Naive thymus-derived CD4-positive, alpha-beta T cell (primary cell): ENCODE results near the gene BCKDHB. TPM values are rescaled to one million over a fixed set of nuclear protein-coding genes. Genes with fewer than 3 reads are reported as not detected.
A peak's percentile ranks its signal among the peaks of the same experiment; 100 is the strongest.

Source experiments
- ATAC-seq: fragments of 150-1000 bp; cut with Tn5 transposase; 2 replicates; pipeline ENCODE4 v1.10.0; 2021; ENCODE audit warnings: mild to moderate bottlenecking, moderate library complexity
- CTCF ChIA-PET: fragments of 350-600 bp; sonication (Branson Sonifier 250); formaldehyde crosslinking; loops from one replicate; lab custom pipeline; 2021; ENCODE audit warnings: antibody characterized with exemption; lab: Charles Lee
- POLR2A ChIA-PET: fragments of 350-600 bp; sonication (Branson Sonifier 250); formaldehyde crosslinking; loops from one replicate; lab custom pipeline; 2021; ENCODE audit warnings: antibody characterized with exemption, inconsistent platforms; lab: Charles Lee
- DNase-seq, 9 donors: peaks; one replicate each; pipeline versions ENCODE4 v3.0.0 to v3.0.0-alpha.2; 2020 to 2022; ENCODE audit warnings: mixed read lengths in 1 of 9
- H3K27ac ChIP-seq: one replicate; pipeline ENCODE4 v1.7.0; 2013; ENCODE audit warnings: mild to moderate bottlenecking, low read depth, low read length, moderate library complexity
- H3K27me3 ChIP-seq, 2 donors: one replicate each; pipeline ENCODE4 v1.7.0; 2013; ENCODE audit warnings: low read length in 2 of 2, mild to moderate bottlenecking in 2 of 2, moderate library complexity in 2 of 2; ENCODE audit not compliant: control insufficient read depth in 2 of 2, insufficient read depth in 2 of 2
- H3K36me3 ChIP-seq, 3 experiments: 1 replicate in 2 of 3; 2 replicates in 1 of 3; pipeline ENCODE4 v1.7.0; 2013; ENCODE audit warnings: low read length in 3 of 3, mild to moderate bottlenecking in 3 of 3, moderate library complexity in 1 of 3; ENCODE audit not compliant: insufficient read depth in 3 of 3, control insufficient read depth in 2 of 3
- H3K4me1 ChIP-seq, 2 donors: one replicate each; pipeline ENCODE4 v1.7.0; 2013; ENCODE audit warnings: low read length in 2 of 2, mild to moderate bottlenecking in 2 of 2, moderate library complexity in 1 of 2; ENCODE audit not compliant: control insufficient read depth in 2 of 2, insufficient read depth in 2 of 2
- H3K4me3 ChIP-seq: 2 replicates; pipeline ENCODE4 v1.7.0; 2013; ENCODE audit warnings: mild to moderate bottlenecking, low read length
- H3K9me3 ChIP-seq, 3 experiments: 1 replicate in 2 of 3; 2 replicates in 1 of 3; pipeline ENCODE4 v1.7.0; 2013; ENCODE audit warnings: low read length in 3 of 3; ENCODE audit not compliant: control insufficient read depth in 2 of 3
- H3K27ac Mint-ChIP-seq, 9 donors: one replicate each; pipeline ENCODE4 v1.8.0; 2020 to 2022; ENCODE audit warnings: mixed read lengths in 9 of 9, mild to moderate bottlenecking in 8 of 9, moderate library complexity in 5 of 9, inconsistent platforms in 2 of 9
- H3K27me3 Mint-ChIP-seq, 5 donors: one replicate each; pipeline ENCODE4 v1.8.0; 2021 to 2022; ENCODE audit warnings: mixed read lengths in 5 of 5, mild to moderate bottlenecking in 1 of 5
- H3K36me3 Mint-ChIP-seq, 5 donors: one replicate each; pipeline ENCODE4 v1.8.0; 2020 to 2022; ENCODE audit warnings: mixed read lengths in 5 of 5, mild to moderate bottlenecking in 3 of 5, inconsistent platforms in 1 of 5
- H3K4me1 Mint-ChIP-seq, 7 donors: one replicate each; pipeline ENCODE4 v1.8.0; 2020 to 2022; ENCODE audit warnings: mixed read lengths in 7 of 7, mild to moderate bottlenecking in 3 of 7, inconsistent platforms in 1 of 7
- H3K4me3 Mint-ChIP-seq, 10 donors: one replicate each; pipeline ENCODE4 v1.8.0; 2020 to 2022; ENCODE audit warnings: mild to moderate bottlenecking in 10 of 10, mixed read lengths in 10 of 10, moderate library complexity in 6 of 10, inconsistent platforms in 2 of 10
- H3K9me3 Mint-ChIP-seq, 11 donors: one replicate each; pipeline ENCODE4 v1.8.0; 2020 to 2022; ENCODE audit warnings: mixed read lengths in 11 of 11, mild to moderate bottlenecking in 4 of 11, inconsistent platforms in 1 of 11, moderate library complexity in 1 of 11
- intact Hi-C, 2 donors: fragments of 100-400 bp; cut with micrococcal nuclease; formaldehyde crosslinking; loops; one replicate each; pipeline ENCODE4 v1.15.1; 2023
- polyA plus RNA-seq, 2 donors: library from polyadenylated mRNA; unstranded; fragments of 300-500 nt; fragmentation: Illumina TruSeq; gene quantifications; one replicate each; pipeline ENCODE4 v1.2.3, GENCODE V29; 2021
- total RNA-seq, 6 experiments: library from RNA in 5 of 6; stranded (reverse) in 5 of 6; gene quantifications; 1 replicate in 5 of 6; 2 replicates in 1 of 6; pipeline ENCODE4 v1.2.3 and lab custom pipeline; 2021 to 2026

BCKDHB gene
- total and polyA plus RNA-seq, 7 experiments from 2014 or later: 13.8 to 24.3 (median 18.6) TPM

DNA sequence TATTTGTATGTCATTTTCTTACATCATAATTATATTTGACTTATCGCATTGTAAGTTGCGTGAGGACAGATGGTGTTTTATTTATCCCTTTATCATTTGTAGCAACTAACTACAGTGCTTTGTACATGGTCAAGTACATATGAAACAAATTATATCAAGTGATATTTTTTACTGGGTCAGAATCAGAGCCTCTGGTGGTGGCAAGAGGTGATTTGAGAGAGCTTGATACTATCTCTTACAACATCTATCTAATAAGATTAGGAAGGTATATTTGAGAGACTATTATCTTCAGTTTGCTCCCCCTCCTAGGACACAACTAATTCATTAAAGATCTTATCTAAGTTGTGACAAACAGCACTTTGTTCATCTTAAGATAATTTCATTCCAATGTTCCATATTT, 47.7 kb downstream of the BCKDHB start:
- Mint-ChIP-seq H3K4me1 (peaks cover 0 to 6% (median 0%) of the 10 kb centered on the region in 7 donors), H3K9me3 (peaks cover 0 to 4% (median 0%) of the 10 kb centered on the region in 11 donors), H3K27me3 (no peaks in the 10 kb centered on the region), H3K4me3 (no peak overlapping the region), H3K27ac (no peak overlapping the region), H3K36me3 (peaks cover under 1 to 13% (median 8%) of the 10 kb centered on the region in 5 donors)
- Histone ChIP-seq H3K36me3 (no peaks in the 10 kb centered on the region), H3K4me1 (no peaks in the 10 kb centered on the region), H3K9me3 (no peaks in the 10 kb centered on the region), H3K27me3 (no peaks in the 10 kb centered on the region), H3K27ac (no peak overlapping the region), H3K4me3 (no peak overlapping the region)
- DNase-seq: no peak
- ATAC-seq: no peak
- ChIA-PET POLR2A (no interaction called here), CTCF (interaction anchor here (0.6 kb wide), 1 partner anchor 22 kb away, joined by 3 read pairs; no protein-coding TSS in a partner anchor)
- intact Hi-C loops: no loop called here

DNA sequence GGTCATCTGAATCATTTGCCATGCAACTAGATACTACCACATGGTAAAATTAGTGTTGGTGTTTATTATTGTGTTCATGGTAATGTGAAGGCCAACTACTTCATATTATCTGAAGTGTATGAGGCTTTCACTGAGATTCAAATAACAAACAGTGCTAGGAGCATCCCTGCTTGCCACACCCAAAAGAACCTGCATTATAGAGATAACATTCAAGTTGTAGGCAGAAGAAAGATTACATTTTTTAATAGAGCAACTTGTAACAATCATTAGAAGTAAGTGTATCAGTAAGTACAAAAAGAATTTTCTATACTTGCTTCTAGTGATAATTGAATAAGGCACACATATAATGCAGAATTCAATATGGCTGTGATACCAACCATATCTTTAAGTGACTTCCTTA, 49.8 kb downstream of the BCKDHB start:
- no peak overlapping the region for H3K4me3 Mint-ChIP-seq
- no peak overlapping the region for H3K27ac Mint-ChIP-seq
- Histone ChIP-seq H3K4me1 (no peaks in the 10 kb centered on the region), H3K36me3 (no peaks in the 10 kb centered on the region), H3K27ac (no peak overlapping the region), H3K27me3 (no peaks in the 10 kb centered on the region), H3K9me3 (no peaks in the 10 kb centered on the region), H3K4me3 (no peak overlapping the region)
- peaks cover 0 to 8% (median 0%) of the 10 kb centered on the region in 5 donors for H3K36me3 Mint-ChIP-seq
- intact Hi-C loops: no loop called here
- no peaks in the 10 kb centered on the region for H3K27me3 Mint-ChIP-seq
- ChIA-PET POLR2A (interaction anchor here (0.6 kb wide), 1 partner anchor 222 kb away, joined by 3 read pairs; no protein-coding TSS in a partner anchor), CTCF (no interaction called here)
- H3K4me1 Mint-ChIP-seq: peaks cover 0 to 5% (median 0%) of the 10 kb centered on the region in 7 donors
- ATAC-seq (no peak), DNase-seq (no peak)
- no peaks in the 10 kb centered on the region for H3K9me3 Mint-ChIP-seq

DNA sequence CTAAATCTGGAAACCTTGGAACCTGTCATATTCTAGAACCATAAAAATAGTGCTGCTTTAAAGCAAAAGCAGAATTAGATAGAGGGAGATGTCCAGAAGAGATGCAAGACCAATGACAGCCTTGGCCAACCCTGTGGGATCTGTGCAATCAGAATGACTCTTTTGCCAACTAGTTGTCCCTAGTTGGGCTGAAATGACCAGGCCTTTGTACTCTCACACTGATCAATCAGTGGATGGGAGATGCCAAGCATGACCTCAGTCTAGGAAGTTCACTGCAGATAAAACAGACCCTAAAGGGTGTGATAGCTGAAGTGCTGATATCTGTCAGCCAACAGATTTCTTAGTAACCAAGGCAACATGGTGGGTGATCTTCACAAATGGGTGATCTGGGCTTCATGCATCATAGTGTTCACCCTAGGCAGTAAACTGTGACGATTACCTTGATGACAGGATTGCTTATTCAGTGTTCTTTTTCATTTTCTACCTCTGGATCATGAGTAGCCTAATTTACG, 52.1 kb downstream of the BCKDHB start:
- Mint-ChIP-seq H3K27me3 (no peaks in the 10 kb centered on the region), H3K4me3 (no peak overlapping the region), H3K36me3 (peaks cover 0 to 6% (median 0%) of the 10 kb centered on the region in 5 donors), H3K9me3 (no peaks in the 10 kb centered on the region), H3K4me1 (peaks cover 0 to 5% (median 0%) of the 10 kb centered on the region in 7 donors), H3K27ac (no peak overlapping the region)
- intact Hi-C loops: no loop called here
- ATAC-seq (no peak), DNase-seq (no peak)
- Histone ChIP-seq H3K27me3 (no peaks in the 10 kb centered on the region), H3K4me3 (no peak overlapping the region), H3K9me3 (no peaks in the 10 kb centered on the region), H3K36me3 (no peaks in the 10 kb centered on the region), H3K27ac (no peak overlapping the region), H3K4me1 (peaks cover 0 to 4% of the 10 kb centered on the region in 2 donors)
- ChIA-PET CTCF (no interaction called here), POLR2A (no interaction called here)

DNA sequence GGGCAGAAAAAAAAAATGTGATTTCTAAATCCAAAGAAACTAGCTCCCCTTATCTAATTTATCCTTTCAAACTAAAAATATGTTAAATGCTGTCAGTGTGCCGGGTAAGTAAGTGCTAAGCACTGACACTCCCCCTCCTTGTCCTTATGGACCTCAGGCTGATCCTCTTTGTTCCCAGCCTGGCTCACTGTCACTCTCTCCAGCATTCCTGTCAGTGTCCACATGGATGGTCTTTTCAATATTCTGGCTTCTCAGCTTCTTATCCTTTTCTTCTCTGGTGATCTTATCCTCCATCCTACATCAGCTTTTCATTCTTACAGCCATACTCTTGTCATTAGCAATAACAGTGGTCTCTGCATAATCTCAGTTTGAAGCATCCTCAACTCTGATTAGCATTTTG, 55.0 kb downstream of the BCKDHB start:
- ATAC-seq (no peak), DNase-seq (no peak)
- CTCF ChIA-PET: no interaction called here
- no peaks in the 10 kb centered on the region for H3K27me3 ChIP-seq
- intact Hi-C loops: loop anchor here in 1 of 2 donors (5.0 kb wide), 1 partner anchor 159 kb away; the partner anchor contains the start of gene TTK
- Mint-ChIP-seq H3K9me3 (no peaks in the 10 kb centered on the region), H3K36me3 (no peaks in the 10 kb centered on the region), H3K27me3 (no peaks in the 10 kb centered on the region), H3K27ac (no peak overlapping the region), H3K4me3 (no peak overlapping the region), H3K4me1 (peaks cover 0 to 4% (median 0%) of the 10 kb centered on the region in 7 donors)
- H3K36me3 ChIP-seq: no peaks in the 10 kb centered on the region
- no peaks in the 10 kb centered on the region for H3K9me3 ChIP-seq
- no peak overlapping the region for H3K27ac ChIP-seq
- H3K4me1 ChIP-seq: peaks cover 7 to 17% of the 10 kb centered on the region in 2 donors
- POLR2A ChIA-PET: interaction anchor here (0.5 to 1.4 kb wide), 4 partner anchors 9 to 1592 kb away, joined by 3 to 4 read pairs (median 4); no protein-coding TSS in a partner anchor
- H3K4me3 ChIP-seq: no peak overlapping the region

DNA sequence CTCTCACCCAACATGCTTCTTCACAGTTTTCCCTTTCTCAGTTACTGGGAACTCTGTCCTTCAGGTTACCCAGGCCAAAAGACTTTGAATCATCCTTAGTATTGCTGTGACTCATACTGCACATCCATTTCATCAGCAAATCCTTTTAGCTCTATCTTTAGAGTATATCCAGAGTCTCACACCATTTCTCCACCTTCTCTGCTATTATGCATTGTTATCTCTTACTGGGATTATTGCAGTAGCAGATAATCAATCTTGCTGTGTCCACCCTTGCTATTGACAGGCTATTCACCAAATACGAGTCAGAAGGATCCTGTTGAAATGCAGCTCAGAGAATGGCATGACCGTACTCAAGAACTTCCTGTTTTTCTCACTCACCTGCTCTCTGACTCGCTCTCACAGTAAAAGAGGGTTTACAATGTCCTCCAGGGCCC, 57.3 kb downstream of the BCKDHB start:
- H3K27me3 ChIP-seq: no peaks in the 10 kb centered on the region
- POLR2A ChIA-PET: interaction anchor here (1.0 kb wide), 1 partner anchor 57 kb away, joined by 4 read pairs; the partner anchor contains the start of gene BCKDHB
- CTCF ChIA-PET: interaction anchor here (0.6 kb wide), 1 partner anchor 57 kb away, joined by 3 read pairs; the partner anchor contains the start of gene BCKDHB
- intact Hi-C loops: loop anchor here (2.0 to 5.0 kb wide), 2 partner anchors 57 to 161 kb away; partner anchors contain the start of genes BCKDHB (in 1 of the 2) and TTK (in 1 of the 2)
- peaks cover 0 to 4% (median 0%) of the 10 kb centered on the region in 7 donors for H3K4me1 Mint-ChIP-seq
- DNase-seq: peak in 6 of 9 donors; percentile 0 to 33 (median 24)
- H3K27me3 Mint-ChIP-seq: no peaks in the 10 kb centered on the region
- peaks cover 0 to 12% (median 4%) of the 10 kb centered on the region in 5 donors for H3K36me3 Mint-ChIP-seq
- no peaks in the 10 kb centered on the region for H3K9me3 Mint-ChIP-seq
- H3K9me3 ChIP-seq: no peaks in the 10 kb centered on the region
- H3K27ac Mint-ChIP-seq: no peak overlapping the region
- peaks cover 7 to 17% of the 10 kb centered on the region in 2 donors for H3K4me1 ChIP-seq
- H3K4me3 Mint-ChIP-seq: no peak overlapping the region
- H3K4me3 ChIP-seq: peak overlapping the region; percentile 2
- no peaks in the 10 kb centered on the region for H3K36me3 ChIP-seq
- H3K27ac ChIP-seq: peak overlapping the region; percentile 14
- peak; percentile 63 for ATAC-seq

DNA sequence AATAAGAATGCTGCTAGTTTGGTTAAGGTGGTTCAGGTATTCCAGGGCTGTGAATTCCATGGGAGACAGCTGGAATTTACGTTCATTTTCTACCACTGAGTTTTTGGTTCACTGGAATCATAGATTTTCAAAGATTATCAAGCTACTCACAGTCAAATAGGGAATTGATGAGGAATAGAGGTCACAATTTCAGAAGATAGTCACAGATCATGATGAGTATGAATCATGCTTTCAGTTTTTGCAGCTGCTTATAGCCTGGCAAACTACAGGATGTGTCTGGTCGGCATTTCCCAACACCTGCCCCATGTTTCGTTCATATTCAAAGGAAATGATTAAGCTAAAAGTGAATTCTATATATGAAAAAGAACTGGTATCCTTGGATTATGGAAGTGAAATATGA, 58.7 kb downstream of the BCKDHB start:
- no peak overlapping the region for H3K27ac ChIP-seq
- H3K9me3 Mint-ChIP-seq: no peaks in the 10 kb centered on the region
- ChIA-PET POLR2A (interaction anchor here (0.9 kb wide), 1 partner anchor 59 kb away, joined by 3 read pairs; no protein-coding TSS in a partner anchor), CTCF (no interaction called here)
- no peaks in the 10 kb centered on the region for H3K36me3 ChIP-seq
- H3K4me3 ChIP-seq: no peak overlapping the region
- no peaks in the 10 kb centered on the region for H3K9me3 ChIP-seq
- H3K27me3 Mint-ChIP-seq: no peaks in the 10 kb centered on the region
- intact Hi-C loops: loop anchor here (1.0 to 2.0 kb wide), 2 partner anchors 58 to 59 kb away; partner anchors contain the start of gene BCKDHB (in 2 of the 2)
- H3K27ac Mint-ChIP-seq: peak overlapping the region in 5 of 9 donors; percentile 39 to 86 (median 52)
- H3K36me3 Mint-ChIP-seq: peaks cover 0 to 24% (median 14%) of the 10 kb centered on the region in 5 donors
- peak in 2 of 9 donors; percentile 3 to 26 for DNase-seq
- ATAC-seq: peak; percentile 63
- no peaks in the 10 kb centered on the region for H3K27me3 ChIP-seq
- peaks cover 7 to 17% of the 10 kb centered on the region in 2 donors for H3K4me1 ChIP-seq
- H3K4me3 Mint-ChIP-seq: peak overlapping the region in 6 of 10 donors; percentile 27 to 83 (median 52)
- H3K4me1 Mint-ChIP-seq: peaks cover 0 to 4% (median 0%) of the 10 kb centered on the region in 7 donors
